Activated B cell treated with CpG ODN at 0.5 μM for 24 hours (primary cell): ENCODE results near the gene S1PR5. TPM values are rescaled to one million over a fixed set of nuclear protein-coding genes. Genes with fewer than 3 reads are reported as not detected.
A peak's percentile ranks its signal among the peaks of the same experiment; 100 is the strongest.

Experiments used
- ATAC-seq: fragments of 200-7000 bp; cut with Tn5 transposase; one replicate; pipeline ENCODE4 v1.10.0; 2021; ENCODE audit warnings: low read depth, mild to moderate bottlenecking, moderate library complexity
- CTCF ChIA-PET: fragments of 350-600 bp; sonication (Branson Sonifier 250); formaldehyde crosslinking; loops from one replicate; lab custom pipeline; 2021; ENCODE audit warnings: antibody characterized with exemption; lab: Charles Lee
- POLR2A ChIA-PET: fragments of 350-600 bp; sonication (Branson Sonifier 250); formaldehyde crosslinking; loops from one replicate; lab custom pipeline; 2021; ENCODE audit warnings: antibody characterized with exemption; lab: Charles Lee
- DNase-seq: peaks from one replicate; pipeline ENCODE4 v3.0.0; 2022
- H3K27ac Mint-ChIP-seq: one replicate; pipeline ENCODE4 v1.8.0; 2020; ENCODE audit warnings: mixed read lengths
- H3K27me3 Mint-ChIP-seq: one replicate; pipeline ENCODE4 v1.8.0; 2021; ENCODE audit warnings: mixed read lengths
- H3K36me3 Mint-ChIP-seq: one replicate; pipeline ENCODE4 v1.8.0; 2021; ENCODE audit warnings: low read depth, mixed read lengths
- H3K4me1 Mint-ChIP-seq: one replicate; pipeline ENCODE4 v1.8.0; 2021; ENCODE audit warnings: mixed read lengths
- H3K4me3 Mint-ChIP-seq: one replicate; pipeline ENCODE4 v1.8.0; 2020; ENCODE audit warnings: mild to moderate bottlenecking, mixed read lengths
- H3K9me3 Mint-ChIP-seq: one replicate; pipeline ENCODE4 v1.8.0; 2020; ENCODE audit warnings: mixed read lengths
- CTCF ChIP-seq: fragments of 200-600 bp; IDR thresholded peaks from one replicate; pipeline ENCODE4 v1.8.0; 2022; ENCODE audit warnings: antibody characterized with exemption, mild to moderate bottlenecking
- intact Hi-C: fragments of 100-400 bp; cut with micrococcal nuclease; formaldehyde crosslinking; loops from one replicate; pipeline ENCODE4 v1.15.1; 2024
- total RNA-seq: library from RNA; stranded (reverse); gene quantifications from 2 replicates; pipeline ENCODE4 v1.2.3, GENCODE V29; 2022

S1PR5 gene
- total RNA-seq, 1 donor from 2014 or later = not detected

- ATAC-seq (no peak), DNase-seq (no peak)
- ChIA-PET CTCF (interaction anchor here (1.2 kb wide), 1 partner anchor 89 kb away, joined by 3 read pairs; no protein-coding TSS in a partner anchor), POLR2A (interaction anchor here (0.7 to 3.1 kb wide), 5 partner anchors 12 to 130 kb away, joined by 3 to 46 read pairs (median 4); partner anchors contain the start of genes ATG4D and KRI1)
- peak overlapping the region; percentile 92 for H3K27ac Mint-ChIP-seq
- no peak overlapping the region for H3K4me3 Mint-ChIP-seq
- no peaks in the 10 kb centered on the region for H3K9me3 Mint-ChIP-seq
- no peak for TF ChIP-seq CTCF
- no peaks in the 10 kb centered on the region for H3K27me3 Mint-ChIP-seq
- peaks cover 77% of the 10 kb centered on the region for H3K36me3 Mint-ChIP-seq
- H3K4me1 Mint-ChIP-seq = peaks cover 38% of the 10 kb centered on the region
- intact Hi-C loops = loop anchor here (1.0 kb wide), 1 partner anchor 11 kb away; the partner anchor contains the start of gene KRI1
These were observed 37.7 kb upstream of the S1PR5 start for GRCh38 chr19:10554760-10555609.

- intact Hi-C loops = loop anchor here (1.0 kb wide), 1 partner anchor 12 kb away; the partner anchor contains the start of gene KRI1
- peak overlapping the region; percentile 53 for H3K4me3 Mint-ChIP-seq
These were observed 36.7 kb upstream of the S1PR5 start for GRCh38 chr19:10553943-10554381.

GRCh38 chr19:10553087-10553667 lies 35.9 kb upstream of the S1PR5 start:
- TF ChIP-seq CTCF = no peak
- Mint-ChIP-seq H3K4me3 (peak overlapping the region; percentile 4), H3K27me3 (no peaks in the 10 kb centered on the region), H3K4me1 (peaks cover 38% of the 10 kb centered on the region), H3K36me3 (peaks cover 76% of the 10 kb centered on the region), H3K9me3 (no peaks in the 10 kb centered on the region), H3K27ac (peak overlapping the region; percentile 92)
- intact Hi-C loops = no loop called here
- peak; percentile 8 for ATAC-seq
- CTCF ChIA-PET = interaction anchor here (0.6 to 1.6 kb wide), 6 partner anchors 10 to 92 kb away, joined by 3 to 9 read pairs (median 4); partner anchors contain the start of gene KRI1
- POLR2A ChIA-PET = interaction anchor here (0.5 to 3.1 kb wide), 10 partner anchors 10 to 1482 kb away, joined by 3 to 46 read pairs (median 3); partner anchors contain the start of genes ATG4D, KRI1 and ZNF433
- DNase-seq = no peak

More at GRCh38 chr19:10553943-10554381, 36.7 kb upstream of the S1PR5 start:
- ChIA-PET CTCF (interaction anchor here (0.6 to 1.6 kb wide), 6 partner anchors 9 to 91 kb away, joined by 3 to 4 read pairs (median 3); no protein-coding TSS in a partner anchor), POLR2A (interaction anchor here (0.5 to 3.1 kb wide), 12 partner anchors 11 to 1481 kb away, joined by 3 to 46 read pairs (median 4); partner anchors contain the start of genes ATG4D, KEAP1, KRI1 and ZNF433)
- no peak for TF ChIP-seq CTCF
- ATAC-seq = peak; percentile 76
- Mint-ChIP-seq H3K27ac (peak overlapping the region; percentile 92), H3K9me3 (no peaks in the 10 kb centered on the region), H3K36me3 (peaks cover 74% of the 10 kb centered on the region), H3K4me1 (peaks cover 38% of the 10 kb centered on the region), H3K27me3 (no peaks in the 10 kb centered on the region)
- peak; percentile 44 for DNase-seq

GRCh38 chr19:10552510-10553053 lies 35.3 kb upstream of the S1PR5 start:
- DNase-seq (no peak), ATAC-seq (no peak)
- CTCF ChIA-PET = interaction anchor here (1.0 to 1.4 kb wide), 2 partner anchors 10 to 14 kb away, joined by 3 to 9 read pairs; partner anchors contain the start of gene KRI1
- Mint-ChIP-seq H3K36me3 (peaks cover 72% of the 10 kb centered on the region), H3K9me3 (no peaks in the 10 kb centered on the region), H3K27me3 (no peaks in the 10 kb centered on the region), H3K4me3 (no peak overlapping the region), H3K27ac (peak overlapping the region; percentile 92), H3K4me1 (peaks cover 38% of the 10 kb centered on the region)
- POLR2A ChIA-PET = interaction anchor here (1.0 to 3.1 kb wide), 4 partner anchors 9 to 101 kb away, joined by 3 to 46 read pairs (median 10); partner anchors contain the start of genes ATG4D and KRI1
- intact Hi-C loops = no loop called here
- no peak for TF ChIP-seq CTCF
